Measurements from ENCODE around the gene SAMMSON. TPM values are rescaled to one million over a fixed set of nuclear protein-coding genes. Genes with fewer than 3 reads are reported as not detected.

SAMMSON gene
- total and polyA plus RNA-seq, 9 of the 15 experiments (the other 6 are each of a cell fraction or from before 2014, with no cell fraction given), result 0.65 to 4.4 (median 1.9) TPM

DNA sequence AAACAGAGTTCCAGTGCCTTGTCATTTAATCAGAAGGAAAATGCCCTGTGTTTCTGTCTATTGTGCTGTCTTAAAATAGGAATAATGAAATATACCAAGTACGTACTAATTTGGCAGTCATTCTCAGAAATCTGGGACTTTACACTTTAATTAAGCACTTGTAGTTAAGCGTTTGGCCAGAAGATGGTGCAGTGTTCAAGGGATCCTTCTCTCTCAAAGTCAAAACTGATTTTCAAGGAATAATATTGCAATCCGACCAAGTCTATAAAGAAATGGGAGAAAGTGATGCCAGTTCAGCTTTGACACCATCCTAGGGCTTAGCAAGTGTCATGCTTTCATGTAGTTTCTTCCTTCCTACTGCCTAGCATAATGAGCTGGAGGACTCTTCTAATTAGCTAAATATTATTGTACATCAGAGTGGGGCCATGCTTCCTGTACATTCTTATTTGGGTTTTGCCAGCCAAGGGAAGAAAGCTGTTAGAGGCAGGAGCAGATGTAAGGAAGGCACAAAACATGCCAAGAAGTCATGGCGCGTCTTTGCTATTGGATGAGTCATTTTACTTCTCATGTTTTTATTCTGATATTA lies 64.8 kb downstream of the SAMMSON start:
- FAIRE-seq (peak; percentile 79), DNase-seq (ENCODE audit: extremely low read depth in 1 of 4, low spot score in 3 of 4) (peak; percentile 7 to 26 (median 12)), ATAC-seq (no peak)
- Histone ChIP-seq H3K27me3 (ENCODE audit: control insufficient read depth in 2 of 2, insufficient read depth in 2 of 2, low read length in 2 of 2) (peaks cover 0 to 2% of the 10 kb centered on the region in 2 experiments; a peak in 3 of 5 replicates), H3K27ac (ENCODE audit: extremely low read depth, low read depth, low read length) (no peak overlapping the region), H3K4me3 (no peak overlapping the region), H3K36me3 (ENCODE audit: control insufficient read depth, insufficient read depth, low read length) (no peaks in the 10 kb centered on the region), H3K9me1 (ENCODE audit: control insufficient read depth, insufficient read depth, low read length) (no peaks in the 10 kb centered on the region), H3K4me2 (ENCODE audit: insufficient read depth, low read length) (no peak overlapping the region), H3K9ac (ENCODE audit: insufficient read depth in 1 of 2, low read depth in 2 of 2, low read length in 2 of 2) (no peak overlapping the region), H3K9me3 (replicated peaks; ENCODE audit: control insufficient read depth, insufficient read depth, low read depth, low read length) (no peaks in the 10 kb centered on the region), H2AFZ (ENCODE audit: low read depth, low read length) (no peak overlapping the region), H3K79me2 (ENCODE audit: control insufficient read depth, insufficient read depth, low read length) (no peaks in the 10 kb centered on the region), H4K20me1 (replicated peaks; ENCODE audit: control insufficient read depth, insufficient read depth, low read length) (no peaks in the 10 kb centered on the region), H3K4me1 (replicated peaks in 1 of 2; ENCODE audit: control insufficient read depth in 2 of 2, insufficient read depth in 2 of 2, low read length in 2 of 2) (no peaks in the 10 kb centered on the region)
- in situ Hi-C loops (cut with MboI) (loop anchor here (25.0 kb wide), 1 partner anchor 1598 kb away; no protein-coding TSS in a partner anchor), intact Hi-C loops (cut with micrococcal nuclease) (loop anchor here (2.0 to 5.0 kb wide), 2 partner anchors 45 to 293 kb away; no protein-coding TSS in a partner anchor)
- BruUV-seq (replicated peaks), result no TSS peak
- WGBS (ENCODE audit: insufficient coverage, low coverage, missing lambda C conversion rate), result 4% methylated on average over 5 of the region's 5 CpGs
- CTCF ChIA-PET (ENCODE audit: low intra/inter-chr PET ratio), result no interaction called here
- POLR2A ChIA-PET, result interaction anchor here (0.7 kb wide), 1 partner anchor 12 kb away, joined by 3 read pairs; no protein-coding TSS in a partner anchor
- TF ChIP-seq CTCF (IDR thresholded peaks at IDR 0.05 in 2 of 3, conservative IDR thresholded peaks at IDR 0.05 in 1 of 3; ENCODE audit: insufficient read depth in 2 of 3, low read depth in 1 of 3, low read length in 3 of 3) (peak; percentile 17 to 66 (median 53); a peak in 3 of 6 replicates), RAD21 (CRISPR knock-in tag; conservative IDR thresholded peaks at IDR 0.05 in 1 of 2, IDR thresholded peaks at IDR 0.05 in 1 of 2) (peak; percentile 54 to 61), DEAF1 (CRISPR knock-in tag; IDR thresholded peaks at IDR 0.05) (0 out of 2 replicates have a peak, but pooled peaks have one; percentile 30), TFAM (CRISPR knock-in tag; conservative IDR thresholded peaks at IDR 0.05) (no peak)

All from K562 (cell line).